Liver (tissue), 9 donors: ENCODE results near the gene WDR90. TPM values are rescaled to one million over a fixed set of nuclear protein-coding genes. Genes with fewer than 3 reads are reported as not detected.

Experiments used
- DNase-seq: peaks from one replicate; pipeline ENCODE4 v3.0.0-alpha.2; 2017; ENCODE audit warnings: low spot score
- H3K27ac ChIP-seq, 2 donors: one replicate each; pipeline ENCODE4 v1.7.0; 2013; ENCODE audit warnings: inconsistent platforms in 2 of 2, low read length in 2 of 2, control low read depth in 1 of 2, low read depth in 1 of 2, mild to moderate bottlenecking in 1 of 2
- H3K27me3 ChIP-seq, 4 donors: one replicate each; pipeline versions ENCODE4 v1.6.1 to v1.7.0; 2013; ENCODE audit warnings: low read length in 3 of 4, inconsistent platforms in 1 of 4, mild to moderate bottlenecking in 1 of 4, moderate library complexity in 1 of 4; ENCODE audit not compliant: control insufficient read depth in 4 of 4, insufficient read depth in 4 of 4
- H3K36me3 ChIP-seq, 4 donors: one replicate each; pipeline versions ENCODE4 v1.6.1 to v1.7.0; 2013; ENCODE audit warnings: low read length in 3 of 4, mild to moderate bottlenecking in 3 of 4, low read depth in 1 of 4, moderate library complexity in 1 of 4; ENCODE audit not compliant: control insufficient read depth in 4 of 4, insufficient read depth in 3 of 4
- H3K4me1 ChIP-seq, 4 donors: one replicate each; pipeline versions ENCODE4 v1.6.1 to v1.7.0; 2013; ENCODE audit warnings: low read length in 3 of 4, mild to moderate bottlenecking in 3 of 4, moderate library complexity in 1 of 4; ENCODE audit not compliant: control insufficient read depth in 4 of 4, insufficient read depth in 4 of 4
- H3K4me3 ChIP-seq, 3 donors: one replicate each; pipeline versions ENCODE4 v1.6.1 to v1.7.0; 2013; ENCODE audit warnings: low read length in 3 of 3, control low read depth in 1 of 3, low read depth in 1 of 3, mild to moderate bottlenecking in 1 of 3
- H3K9ac ChIP-seq, 2 donors: one replicate each; pipeline ENCODE4 v1.7.0; 2013; ENCODE audit warnings: low read length in 2 of 2, mild to moderate bottlenecking in 2 of 2, moderate library complexity in 2 of 2, control low read depth in 1 of 2, low read depth in 1 of 2
- H3K9me3 ChIP-seq, 4 donors: one replicate each; pipeline versions ENCODE4 v1.6.1 to v1.7.0; 2013; ENCODE audit warnings: low read length in 3 of 4; ENCODE audit not compliant: control insufficient read depth in 4 of 4
- ATF3 ChIP-seq: IDR thresholded peaks from 2 replicates; pipeline ENCODE4 v1.6.1; 2016; ENCODE audit warnings: antibody characterized with exemption
- CTCF ChIP-seq: fragments of 150-350 bp; IDR thresholded peaks from 2 replicates; pipeline ENCODE4 v1.5.1; 2017; ENCODE audit warnings: improper control_type of control experiment, low read depth, low read length; ENCODE audit not compliant: missing input control
- EGR1 ChIP-seq, 2 donors: IDR thresholded peaks; 2 replicates each; pipeline ENCODE4 v1.6.1; 2016 to 2018; ENCODE audit warnings: antibody characterized with exemption in 2 of 2, low read depth in 2 of 2
- FOXA1 ChIP-seq: IDR thresholded peaks from 2 replicates; pipeline ENCODE4 v1.6.1; 2016; ENCODE audit warnings: antibody characterized with exemption
- FOXA2 ChIP-seq: IDR thresholded peaks from 2 replicates; pipeline ENCODE4 v1.6.1; 2016; ENCODE audit warnings: antibody characterized with exemption
- GABPA ChIP-seq, 2 donors: IDR thresholded peaks in 1 of 2; conservative IDR thresholded peaks in 1 of 2; 2 replicates each; pipeline ENCODE4 v1.6.1; 2016; ENCODE audit warnings: antibody characterized with exemption in 2 of 2, mild to moderate bottlenecking in 1 of 2, moderate library complexity in 1 of 2
- HNF4A ChIP-seq, 2 donors: conservative IDR thresholded peaks; 2 replicates each; pipeline ENCODE4 v1.6.1; 2016; ENCODE audit warnings: antibody characterized with exemption in 2 of 2, mild to moderate bottlenecking in 2 of 2
- HNF4G ChIP-seq: IDR thresholded peaks from 2 replicates; pipeline ENCODE4 v1.6.1; 2016; ENCODE audit warnings: antibody characterized with exemption
- JUND ChIP-seq, 2 donors: IDR thresholded peaks; 2 replicates each; pipeline ENCODE4 v1.6.1; 2016; ENCODE audit warnings: antibody characterized with exemption in 2 of 2
- MAX ChIP-seq: IDR thresholded peaks from 2 replicates; pipeline ENCODE4 v1.6.1; 2016; ENCODE audit warnings: antibody characterized with exemption
- NR2F2 ChIP-seq: IDR thresholded peaks from 2 replicates; pipeline ENCODE4 v1.6.1; 2016; ENCODE audit warnings: antibody characterized with exemption
- RAD21 ChIP-seq, 2 donors: IDR thresholded peaks; 2 replicates each; pipeline ENCODE4 v1.6.1; 2016; ENCODE audit warnings: antibody characterized with exemption in 2 of 2, mild to moderate bottlenecking in 2 of 2
- REST ChIP-seq: IDR thresholded peaks from 2 replicates; pipeline ENCODE4 v1.6.1; 2016; ENCODE audit warnings: antibody characterized with exemption, mild to moderate bottlenecking
- RXRA ChIP-seq, 2 donors: IDR thresholded peaks; 2 replicates each; pipeline ENCODE4 v1.6.1; 2017 to 2018; ENCODE audit warnings: antibody characterized with exemption in 2 of 2, mild to moderate bottlenecking in 1 of 2
- SP1 ChIP-seq: IDR thresholded peaks from 2 replicates; pipeline ENCODE4 v1.6.1; 2018; ENCODE audit warnings: antibody characterized with exemption, mild to moderate bottlenecking
- TAF1 ChIP-seq: conservative IDR thresholded peaks from 2 replicates; pipeline ENCODE4 v1.6.1; 2016; ENCODE audit warnings: antibody characterized with exemption, mild to moderate bottlenecking
- YY1 ChIP-seq: IDR thresholded peaks from 2 replicates; pipeline ENCODE4 v1.6.1; 2016; ENCODE audit warnings: antibody characterized with exemption, mild to moderate bottlenecking
- ZBTB33 ChIP-seq: IDR thresholded peaks from 2 replicates; pipeline ENCODE4 v1.6.1; 2016; ENCODE audit warnings: antibody characterized with exemption
- WGBS: extraction: QIAGEN DNeasy Blood & Tissue Kit; methylation state at CpG from one replicate; pipeline ENCODE4 v1.1.7; 2013; 5-methylcytosine and 5-hydroxymethylcytosine counted together
- polyA plus RNA-seq, 2 donors: library from polyadenylated mRNA; stranded (reverse) in 1 of 2; unstranded in 1 of 2; fragments of 200-250 nt in 1 of 2; fragments of >200 nt in 1 of 2; fragmentation: Nextera tagmentation in 1 of 2; extraction: Ambion mirVana in 1 of 2; gene quantifications; one replicate each; pipeline versions ENCODE4 v1.2.1 to v1.2.3, GENCODE V29; 2013 to 2015
- total RNA-seq, 2 donors: library from RNA; depleted of rRNA; stranded (reverse); fragments of >200 nt; gene quantifications; one replicate each; pipeline ENCODE4 v1.2.3, GENCODE V29; 2014
- donor health status: healthy.
- donor health status: healthy.
- donor health status: healthy.
- donor health status: healthy.
- donor health status: healthy.

Gene WDR90
- total and polyA plus RNA-seq, 4 donors: 4.7 to 13.4 (median 7.9) TPM

- Histone ChIP-seq H3K27me3 (no peaks in the 10 kb centered on the region), H3K36me3 (no peaks in the 10 kb centered on the region), H3K9me3 (no peaks in the 10 kb centered on the region), H3K4me3 (peak overlapping the region; percentile 26 to 75 (median 69)), H3K4me1 (peaks cover 14 to 55% (median 39%) of the 10 kb centered on the region in 4 donors), H3K27ac (no peak overlapping the region), H3K9ac (peak overlapping the region in 1 of 2 donors; percentile 23)
- no peak for DNase-seq
- WGBS: 8% methylated on average over 44 of the region's 44 CpGs
- no peak for TF ChIP-seq RAD21 (IDR thresholded peaks at IDR 0.05)
- no peak for TF ChIP-seq FOXA2
- TF ChIP-seq YY1: no peak
- no peak for TF ChIP-seq ZBTB33
- TF ChIP-seq NR2F2: no peak
Observed at GRCh38 chr16:649631-650030, 466 bp downstream of the WDR90 start.

- H3K9ac ChIP-seq: no peak overlapping the region
- peaks cover 0 to 5% (median 1%) of the 10 kb centered on the region in 4 donors for H3K36me3 ChIP-seq
- no peak for DNase-seq
- H3K4me3 ChIP-seq: no peak overlapping the region
- peaks cover 0 to 35% (median 21%) of the 10 kb centered on the region in 4 donors for H3K4me1 ChIP-seq
- no peaks in the 10 kb centered on the region for H3K9me3 ChIP-seq
- TF ChIP-seq ZBTB33 (no peak), GABPA (IDR thresholded peaks at IDR 0.05 in 1 of 2, conservative IDR thresholded peaks at IDR 0.05 in 1 of 2) (no peak), FOXA1 (no peak), YY1 (no peak), TAF1 (no peak), HNF4A (conservative IDR thresholded peaks at IDR 0.05) (no peak), ATF3 (no peak), FOXA2 (no peak), HNF4G (no peak), CTCF (no peak), REST (no peak), NR2F2 (no peak), MAX (no peak), SP1 (no peak), JUND (IDR thresholded peaks at IDR 0.05) (no peak), RAD21 (IDR thresholded peaks at IDR 0.05) (no peak), RXRA (IDR thresholded peaks at IDR 0.05) (no peak), EGR1 (IDR thresholded peaks at IDR 0.05; ENCODE audit: low read depth in 2 of 2) (no peak)
- no peaks in the 10 kb centered on the region for H3K27me3 ChIP-seq
- WGBS: 97% methylated on average over 22 of the region's 22 CpGs
- H3K27ac ChIP-seq: no peak overlapping the region
Observed at GRCh38 chr16:651844-652243, 2.7 kb downstream of the WDR90 start.
